Stimulated activated CD8-positive, alpha-beta memory T cell treated with anti-CD3 and anti-CD28 coated beads, Interleukin-2, amount 100 ng/mL, for 48 hours (primary cell): ENCODE measurements around the gene SFSWAP.
"Not testable (repeated sequence)": the region's sequence is repeated elsewhere in the genome, so short reads cannot be mapped to it uniquely, and the experiment has no call there.

Experiments used
- DNase-seq, 2 donors: peaks; one replicate each; pipeline ENCODE4 v3.0.0-alpha.2; 2020; ENCODE audit warnings: low read depth in 2 of 2

Gene SFSWAP

DNA sequence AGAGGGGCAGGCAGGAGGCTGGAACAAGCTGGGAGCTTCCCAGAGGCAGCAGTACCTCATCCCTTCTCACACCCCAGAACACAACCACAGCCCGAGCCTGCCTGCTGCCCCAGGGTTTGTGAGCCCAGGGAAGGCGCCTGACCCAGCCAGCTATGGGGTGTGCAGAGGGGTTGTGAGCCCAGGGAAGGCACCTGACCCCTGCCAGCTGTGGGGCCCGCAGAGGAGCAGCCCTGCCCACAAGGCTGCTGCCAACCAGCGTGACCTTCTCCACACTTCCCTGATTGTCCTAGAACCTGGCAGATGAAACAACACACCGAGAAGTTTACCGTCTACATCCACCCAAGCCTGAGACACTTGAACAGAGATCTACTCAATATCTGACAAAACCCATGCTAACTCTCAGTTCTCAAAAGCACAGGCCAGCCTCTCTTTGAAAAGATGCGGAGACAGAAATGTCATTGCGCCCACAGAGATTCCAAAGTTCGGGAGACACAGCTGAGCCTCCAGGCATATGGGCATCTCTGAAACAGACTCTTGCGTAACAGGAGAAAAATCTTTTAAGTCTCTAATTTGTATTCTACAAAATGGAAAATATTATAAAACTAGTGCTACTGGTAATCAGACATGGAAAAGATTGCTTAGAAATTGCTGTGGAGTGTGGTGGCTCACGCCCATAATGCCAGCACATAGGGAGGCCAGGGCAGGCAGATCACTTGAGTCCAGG is 47.3 kb downstream of the SFSWAP start:
- DNase-seq: no peak

DNA sequence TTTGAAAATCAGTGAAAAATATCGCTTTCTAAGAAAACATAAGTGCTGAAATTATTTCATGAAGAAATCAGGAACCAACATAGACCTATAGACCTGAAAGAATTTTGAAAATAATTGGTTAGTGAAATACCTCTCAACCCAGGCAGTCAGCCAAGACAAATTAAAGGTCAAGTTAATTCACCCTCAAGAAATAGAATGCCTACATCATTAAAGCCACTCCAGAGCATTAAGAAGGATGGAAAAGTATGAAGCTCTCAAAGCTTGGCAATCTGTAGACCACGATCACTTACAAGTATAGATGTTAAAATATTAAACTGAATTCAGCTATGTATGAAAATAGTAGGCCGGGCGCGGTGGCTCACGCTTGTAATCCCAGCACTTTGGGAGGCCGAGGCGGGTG is 48.3 kb downstream of the SFSWAP start:
- DNase-seq: no peak

DNA sequence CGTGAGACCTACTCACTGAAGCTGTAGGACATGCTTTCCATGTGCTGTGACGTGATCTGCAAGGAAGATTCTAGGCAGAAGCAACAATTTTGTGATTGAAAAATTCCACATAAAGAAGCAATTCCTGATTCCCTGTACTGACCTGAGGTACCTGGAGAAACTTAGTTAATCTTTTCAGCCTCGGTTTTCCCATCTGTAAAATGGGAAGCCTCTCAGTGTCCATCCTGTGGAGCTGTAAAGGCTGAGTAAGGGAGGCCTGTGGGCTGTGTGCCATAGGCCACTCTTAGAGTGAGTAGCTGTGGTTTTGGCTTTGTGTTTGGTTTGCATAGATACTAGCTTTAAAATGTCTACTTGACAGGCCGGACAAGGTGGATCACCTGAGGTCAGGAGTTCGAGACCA is 50.7 kb downstream of the SFSWAP start:
- no peak for DNase-seq

DNA sequence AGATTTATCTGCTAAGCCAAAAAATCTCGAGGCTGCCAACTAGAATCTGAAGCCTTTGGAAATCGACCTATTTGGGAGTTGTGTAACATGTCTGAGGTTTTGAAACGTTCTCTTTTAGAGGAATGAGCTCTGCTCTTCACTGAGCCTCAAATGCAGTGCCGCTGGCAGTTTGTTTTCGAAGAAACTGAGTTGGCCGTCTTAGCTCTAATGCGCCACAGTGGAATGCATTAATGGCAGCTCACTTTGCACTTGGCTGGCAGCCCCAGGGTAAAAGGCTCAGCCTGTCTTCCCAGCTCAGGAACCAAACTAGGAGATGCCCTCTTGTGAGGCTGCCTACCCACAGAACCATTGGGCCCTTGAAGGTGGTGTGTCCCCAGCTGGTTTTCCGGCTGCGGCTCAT is 53.8 kb downstream of the SFSWAP start:
- no peak for DNase-seq

DNA sequence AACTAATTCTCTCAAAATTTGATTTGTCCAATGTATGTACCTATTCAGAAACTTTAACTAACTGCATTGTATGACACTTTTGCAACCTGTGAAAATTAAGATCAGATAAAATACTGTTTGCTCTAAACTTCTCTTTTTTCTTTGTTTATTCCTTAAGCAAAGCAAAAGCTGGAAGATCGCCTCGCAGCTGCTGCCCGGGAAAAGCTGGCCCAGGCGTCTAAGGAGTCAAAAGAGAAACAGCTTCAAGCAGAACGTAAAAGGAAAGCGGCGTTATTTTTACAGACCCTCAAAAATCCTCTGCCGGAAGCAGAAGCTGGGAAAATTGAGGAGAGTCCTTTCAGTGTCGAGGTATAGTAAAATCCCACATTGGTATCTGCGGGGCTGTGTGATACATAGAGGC is 55.1 kb downstream of the SFSWAP start:
- DNase-seq: no peak

DNA sequence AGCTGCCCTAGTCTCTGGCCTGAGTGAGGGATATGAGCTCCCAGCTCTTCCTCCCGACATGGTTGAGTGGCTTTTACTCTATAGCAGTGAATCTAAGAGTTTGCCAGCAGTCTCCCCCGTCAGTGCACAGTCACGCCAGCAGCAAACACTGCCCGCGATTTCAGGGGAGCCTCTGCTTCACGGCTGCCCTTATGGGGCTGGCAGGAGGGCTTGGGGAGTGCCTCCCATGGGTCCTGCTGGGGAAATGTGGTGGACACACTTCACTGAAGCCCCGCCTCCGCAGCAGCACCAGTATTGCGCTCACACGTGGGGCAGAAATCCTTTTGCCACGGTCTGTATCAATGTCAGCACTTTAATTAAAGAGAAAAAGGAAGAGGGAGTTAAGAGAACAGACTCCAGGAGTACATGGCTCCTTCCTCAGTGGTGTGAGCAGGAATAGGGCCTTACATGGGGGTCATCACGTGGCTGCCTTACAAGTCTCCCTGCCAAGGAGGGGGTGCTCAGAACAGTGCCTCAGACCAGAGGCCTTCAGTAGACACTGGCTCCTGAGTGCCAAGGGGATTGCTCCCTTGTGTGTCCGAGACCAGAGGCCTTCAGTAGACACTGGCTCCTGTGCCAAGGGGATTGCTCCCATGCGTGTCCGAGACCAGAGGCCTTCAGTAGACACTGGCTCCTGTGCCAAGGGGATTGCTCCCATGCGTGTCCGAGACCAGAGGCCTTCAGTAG is 55.7 kb downstream of the SFSWAP start:
- DNase-seq: no peak

DNA sequence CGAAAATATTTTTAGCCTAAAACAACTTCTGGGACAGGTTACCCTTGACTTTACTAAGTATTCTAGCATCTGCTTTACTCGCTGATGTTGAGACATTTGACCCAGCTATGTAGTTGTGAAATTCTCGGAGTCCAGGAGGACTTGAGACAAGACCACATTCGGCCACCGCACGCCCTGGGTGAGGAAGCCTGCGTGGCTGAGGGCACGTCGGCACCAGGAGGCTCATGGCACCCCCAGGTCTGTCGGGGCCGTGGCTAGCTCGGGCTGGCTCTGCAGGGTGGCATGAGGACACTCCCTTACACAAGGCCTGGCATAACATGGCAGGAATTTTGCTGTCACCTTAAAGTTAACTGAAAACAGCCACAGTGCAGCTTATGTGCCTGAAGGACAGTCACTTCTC is 59.2 kb downstream of the SFSWAP start:
- no peak for DNase-seq

DNA sequence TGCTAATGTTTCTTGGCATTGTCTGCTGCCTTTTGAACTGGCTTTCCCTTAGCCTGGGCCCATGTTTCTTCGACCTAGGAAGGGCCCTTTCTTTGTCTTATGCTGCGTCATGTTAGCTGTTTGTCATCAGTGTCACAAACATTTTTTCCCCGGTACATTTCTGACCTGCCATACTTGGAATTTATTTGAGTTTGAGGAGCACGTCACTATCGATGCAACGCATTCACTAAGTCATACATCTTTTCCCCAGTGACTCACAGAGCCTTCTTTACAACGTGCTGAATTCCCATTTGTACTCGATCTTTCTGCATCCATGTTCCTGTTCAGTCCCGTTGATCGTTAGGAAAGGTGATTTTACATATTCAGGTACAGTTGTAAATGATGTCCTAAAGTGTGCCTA is 61.1 kb downstream of the SFSWAP start:
- DNase-seq: no peak

DNA sequence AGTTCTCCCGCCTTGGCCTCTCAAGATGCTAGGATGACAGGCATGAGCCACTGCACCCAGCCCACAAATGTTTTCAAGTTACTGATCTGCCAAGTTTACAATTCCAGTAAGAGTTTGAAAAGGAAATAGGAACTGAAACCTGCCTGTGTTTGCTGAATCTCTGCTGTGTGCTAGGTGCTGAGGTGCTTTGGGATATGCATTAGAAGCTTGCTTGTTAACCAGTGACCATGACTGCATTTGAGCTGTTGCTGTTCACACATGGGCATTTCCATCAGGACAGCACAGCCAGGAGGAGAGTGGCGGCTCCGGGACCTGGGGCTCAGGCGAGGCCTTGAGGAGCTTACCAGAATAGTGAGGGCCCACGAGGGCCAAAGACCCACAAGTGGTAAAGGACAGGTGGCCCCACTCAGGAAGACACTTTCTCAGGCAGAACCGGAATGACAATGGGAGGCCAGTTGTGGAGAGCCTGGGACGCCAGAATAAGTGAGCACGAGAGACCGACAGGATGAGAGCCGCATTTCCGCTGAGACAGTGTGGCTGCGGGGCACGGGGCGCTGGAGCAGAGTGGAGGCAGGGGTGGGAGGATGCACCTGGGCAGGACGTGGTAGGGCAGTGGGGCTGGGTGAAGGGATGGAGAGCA is 62.8 kb downstream of the SFSWAP start:
- DNase-seq: no peak

DNA sequence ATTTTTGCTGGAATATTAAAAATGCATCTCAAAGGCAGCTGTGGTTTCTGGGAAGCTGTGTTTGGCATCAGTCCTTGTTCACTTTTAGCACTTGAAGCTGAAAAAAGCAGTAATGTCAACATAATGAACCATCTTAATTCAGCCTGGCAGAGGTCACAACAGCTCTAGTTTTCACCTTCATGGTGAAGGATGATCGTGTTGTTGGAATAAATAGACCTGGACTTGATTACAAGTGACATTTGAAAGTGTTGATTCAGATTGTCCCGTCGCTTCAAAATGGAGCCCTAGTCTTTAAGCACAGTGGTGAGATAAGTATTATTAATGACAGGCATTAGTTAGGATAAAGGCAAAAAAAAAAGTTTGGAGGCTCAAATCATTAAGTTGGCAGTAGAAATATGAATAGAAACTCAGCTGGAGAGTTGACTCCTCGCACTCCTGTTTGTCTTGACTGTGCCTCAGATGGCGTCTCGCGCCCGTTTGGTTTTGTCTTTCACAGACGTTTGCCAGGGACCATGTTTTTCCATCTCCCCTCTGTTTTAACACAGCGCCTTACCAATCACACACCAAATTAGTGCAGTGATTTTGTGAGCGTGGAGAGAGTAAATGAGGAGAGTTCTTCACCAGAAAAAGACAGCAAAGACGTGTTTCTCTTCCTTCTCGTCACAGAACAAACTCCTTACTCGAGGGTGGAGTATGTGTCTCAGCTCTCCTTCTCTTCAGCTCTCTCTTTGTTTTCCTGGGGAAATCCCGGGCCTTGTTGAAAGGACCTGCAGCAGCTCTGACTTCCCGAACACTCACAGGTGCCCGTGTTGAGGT is 63.9 kb downstream of the SFSWAP start:
- no peak for DNase-seq

DNA sequence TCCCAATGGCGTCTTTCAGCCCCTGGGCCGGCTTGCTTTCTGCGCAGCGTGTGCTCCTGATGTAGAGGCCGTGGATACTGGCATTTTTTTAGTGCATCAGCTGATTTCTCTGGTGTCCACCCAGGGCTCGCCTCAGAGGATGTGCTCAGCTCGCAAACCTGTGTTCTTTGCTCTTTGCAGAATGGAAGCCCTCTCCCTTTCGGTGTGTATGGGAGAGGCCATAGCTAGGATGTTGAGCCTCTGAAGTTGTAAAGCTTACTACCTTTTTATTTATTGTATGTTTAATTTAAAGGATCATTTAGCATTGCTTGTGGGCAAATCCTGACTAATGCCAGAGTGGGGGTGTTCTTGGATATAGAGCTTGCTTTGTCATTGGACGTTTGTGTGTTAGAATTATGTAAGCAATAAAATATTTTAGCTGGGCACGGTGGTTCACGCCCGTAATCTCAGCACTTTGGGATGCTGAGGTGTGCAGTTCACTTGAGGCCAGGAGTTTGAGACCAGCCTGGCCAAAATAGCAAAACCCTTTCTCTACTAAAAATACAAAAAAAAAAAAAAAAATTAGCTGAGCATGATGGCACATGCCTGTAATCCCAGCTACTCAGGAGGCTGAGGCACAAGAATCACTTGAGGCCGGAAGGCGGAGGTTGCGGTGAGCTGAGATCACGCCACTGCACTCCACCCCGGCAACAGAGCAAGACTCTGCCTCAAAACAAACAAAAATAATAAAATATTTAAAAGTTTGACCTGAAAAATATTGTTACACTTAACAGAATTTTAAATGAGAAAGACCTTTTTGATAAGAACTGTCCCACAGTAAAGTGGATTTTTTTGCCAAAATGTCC is 64.7 kb downstream of the SFSWAP start:
- no peak for DNase-seq

DNA sequence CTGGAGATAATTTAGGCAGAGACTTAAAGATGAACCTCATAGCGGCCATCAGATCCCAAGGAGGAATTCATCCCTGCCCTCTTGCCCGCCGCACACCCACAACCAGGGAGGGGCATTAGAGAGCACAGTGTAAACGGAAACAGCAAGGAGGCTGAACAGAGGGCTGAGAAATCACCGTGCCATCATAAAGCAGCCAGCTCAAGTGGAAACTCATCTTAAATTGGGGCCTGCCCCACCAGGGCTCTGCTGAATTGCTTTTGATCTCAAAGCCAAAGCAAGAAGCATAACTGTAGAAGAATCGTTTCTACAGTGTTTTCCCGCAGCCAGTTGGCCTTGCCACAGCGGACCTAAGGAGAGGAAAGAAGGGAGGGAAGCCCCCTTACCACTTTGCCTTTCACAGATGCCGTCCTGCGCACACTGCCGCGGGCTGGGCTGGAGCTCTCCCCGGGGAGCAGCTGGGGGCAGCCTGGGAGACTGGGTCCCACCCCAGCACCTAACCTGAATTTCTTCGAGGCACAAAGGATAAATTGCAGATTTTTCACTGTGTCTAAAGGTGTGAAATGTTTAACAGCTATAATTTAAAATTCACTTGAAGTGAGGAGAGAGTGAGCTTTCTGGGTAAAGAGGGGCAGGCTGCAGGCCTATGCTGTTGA is 65.5 kb downstream of the SFSWAP start:
- DNase-seq: no peak

DNA sequence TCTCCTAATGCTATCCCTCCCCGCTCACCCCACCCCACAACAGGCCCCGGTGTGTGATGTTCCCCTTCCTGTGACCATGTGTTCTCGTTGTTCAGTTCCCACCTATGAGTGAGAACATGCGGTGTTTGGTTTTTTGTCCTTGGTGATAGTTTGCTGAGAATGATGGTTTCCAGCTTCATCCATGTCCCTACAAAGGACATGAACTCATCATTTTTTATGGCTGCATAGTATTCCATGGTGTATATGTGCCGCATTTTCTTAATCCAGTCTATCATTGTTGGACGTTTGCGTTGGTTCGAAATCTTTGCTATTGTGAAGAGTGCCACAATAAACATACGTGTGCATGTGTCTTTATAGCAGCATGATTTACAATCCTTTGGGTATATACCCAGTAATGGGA is 66.4 kb downstream of the SFSWAP start:
- DNase-seq: not testable (repeated sequence)

DNA sequence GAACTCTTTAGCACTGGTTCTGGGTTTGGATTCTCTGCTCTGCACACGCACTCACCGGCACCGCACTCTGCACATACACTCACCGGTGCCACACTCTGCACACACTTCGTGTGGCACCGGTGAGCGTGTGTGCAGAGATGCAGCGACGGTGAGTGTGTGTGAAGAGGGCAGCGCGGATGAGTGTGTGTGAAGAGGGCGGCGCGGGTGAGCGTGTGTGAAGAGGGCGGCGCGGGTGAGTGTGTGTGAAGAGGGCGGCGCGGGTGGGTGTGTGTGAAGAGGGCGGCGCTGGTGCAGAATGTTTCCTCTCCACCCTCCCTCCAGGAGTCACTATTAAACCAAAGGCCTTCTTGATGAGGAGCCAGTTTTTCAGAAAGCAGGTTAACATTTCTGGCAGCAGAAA is 68.1 kb downstream of the SFSWAP start:
- no peak for DNase-seq

DNA sequence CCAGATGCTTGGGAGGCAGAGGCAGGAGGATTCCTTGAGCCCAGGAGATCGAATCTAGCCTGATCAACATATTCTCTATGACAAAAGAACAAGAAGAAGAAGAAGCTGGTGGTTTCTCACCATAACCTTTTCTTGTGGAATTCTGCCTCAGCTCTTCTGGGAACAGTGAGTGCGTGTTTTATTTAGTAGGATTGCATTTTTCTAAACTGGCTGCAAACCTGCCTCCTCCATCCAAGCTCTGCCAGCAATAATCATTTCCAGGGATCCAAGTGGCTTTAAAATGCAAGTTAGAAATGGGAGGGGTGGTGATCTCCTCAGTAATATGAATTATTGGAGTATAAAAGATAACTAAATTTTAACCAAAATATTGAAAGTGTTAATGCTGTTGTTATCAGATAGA is 71.2 kb downstream of the SFSWAP start:
- no peak for DNase-seq

DNA sequence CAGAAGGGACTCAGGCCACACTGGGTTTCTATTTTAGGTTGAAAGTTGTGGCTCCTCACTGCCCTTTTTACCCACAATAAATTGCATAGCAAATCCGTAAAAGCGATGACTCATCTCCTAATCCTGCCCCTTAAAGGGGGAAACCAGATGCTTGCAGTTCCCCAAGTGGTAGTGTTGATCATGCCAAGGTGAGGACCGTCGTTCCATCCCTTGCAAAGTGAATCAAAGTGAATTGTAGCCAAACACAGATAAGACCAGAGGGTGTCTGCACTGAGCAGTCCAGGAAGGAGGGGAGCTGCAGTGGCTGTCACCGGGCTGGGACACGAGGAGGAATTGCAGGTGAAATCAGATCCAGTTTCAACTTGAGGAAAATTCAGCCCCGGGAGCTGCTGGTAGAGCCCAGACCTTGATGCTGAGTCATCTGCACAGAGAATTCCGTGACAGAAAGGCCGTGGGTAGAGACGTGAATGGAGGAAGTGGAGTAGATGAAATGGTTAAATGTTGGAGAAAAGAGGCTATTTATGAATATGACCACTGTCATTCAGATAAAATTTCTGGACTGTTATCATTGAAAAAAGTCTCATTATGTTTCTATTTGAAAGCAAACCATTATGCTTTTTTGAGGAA is 73.1 kb downstream of the SFSWAP start:
- DNase-seq: no peak

DNA sequence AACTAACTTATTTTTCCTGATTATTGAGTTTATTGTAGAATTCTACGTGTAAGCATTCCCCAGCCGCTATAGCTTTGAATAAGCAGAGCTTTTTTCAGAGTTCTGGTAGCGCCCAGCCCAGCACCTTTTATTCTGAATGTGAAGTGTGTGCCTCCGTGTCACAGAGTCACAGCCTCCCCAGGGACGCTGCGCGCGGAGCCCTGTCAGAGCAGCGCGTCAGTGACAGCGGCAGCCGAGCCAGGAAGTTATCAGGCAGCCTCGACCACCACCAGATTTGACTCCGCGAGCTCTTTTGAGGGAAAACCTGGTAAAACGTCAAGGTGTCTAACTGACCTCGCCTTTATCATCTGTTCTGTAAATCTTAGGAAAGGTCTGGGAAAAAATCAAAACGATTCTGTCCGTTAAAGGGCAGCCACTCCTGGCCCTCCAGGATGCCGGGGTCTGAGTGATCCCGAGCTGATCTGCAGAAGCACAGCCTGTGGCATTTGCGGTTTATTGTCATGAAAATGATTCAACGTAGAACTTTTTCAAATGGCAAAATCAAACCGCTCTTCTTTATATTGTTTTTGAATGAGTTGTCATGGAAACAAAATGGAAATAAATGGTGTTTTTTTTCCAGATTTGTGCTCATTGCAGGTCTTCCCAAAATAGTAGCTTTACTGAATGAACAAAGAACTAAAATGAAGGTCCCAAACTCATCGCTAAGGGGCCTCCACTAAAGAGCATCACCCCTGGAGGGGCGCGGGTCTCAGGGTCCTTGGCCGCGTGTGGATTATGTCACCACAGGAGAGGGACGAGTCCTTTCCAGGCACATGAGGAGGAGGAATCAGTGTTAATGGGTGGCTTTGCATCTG is 74.2 kb downstream of the SFSWAP start:
- DNase-seq: no peak

DNA sequence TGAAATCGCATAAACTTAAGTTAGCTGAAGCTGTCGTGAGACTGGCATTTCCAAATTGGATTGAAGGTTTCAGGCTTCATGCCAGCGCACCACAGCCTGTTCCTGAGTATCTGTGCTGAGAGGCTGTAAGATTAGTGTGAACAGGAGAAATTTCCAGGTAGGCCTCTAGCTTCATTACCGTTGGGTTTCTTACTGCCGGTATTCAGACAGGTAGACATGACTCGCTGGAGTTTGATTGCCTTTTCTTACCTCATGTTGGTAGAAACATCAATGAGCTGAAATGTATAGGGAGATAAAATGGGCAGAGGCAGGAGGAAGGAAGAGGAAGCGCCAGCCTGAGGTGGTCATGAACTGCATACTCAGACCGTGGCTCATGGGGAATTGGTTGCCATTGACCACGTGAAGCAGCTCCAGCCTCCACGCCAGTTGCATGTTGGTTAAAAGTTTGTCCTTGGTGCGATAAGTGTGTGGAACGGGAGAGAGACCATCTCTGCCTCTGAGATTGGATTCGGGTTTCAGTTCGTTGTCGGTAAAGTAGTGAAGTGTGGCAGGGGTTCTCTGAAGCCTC is 75.0 kb downstream of the SFSWAP start:
- DNase-seq: no peak

DNA sequence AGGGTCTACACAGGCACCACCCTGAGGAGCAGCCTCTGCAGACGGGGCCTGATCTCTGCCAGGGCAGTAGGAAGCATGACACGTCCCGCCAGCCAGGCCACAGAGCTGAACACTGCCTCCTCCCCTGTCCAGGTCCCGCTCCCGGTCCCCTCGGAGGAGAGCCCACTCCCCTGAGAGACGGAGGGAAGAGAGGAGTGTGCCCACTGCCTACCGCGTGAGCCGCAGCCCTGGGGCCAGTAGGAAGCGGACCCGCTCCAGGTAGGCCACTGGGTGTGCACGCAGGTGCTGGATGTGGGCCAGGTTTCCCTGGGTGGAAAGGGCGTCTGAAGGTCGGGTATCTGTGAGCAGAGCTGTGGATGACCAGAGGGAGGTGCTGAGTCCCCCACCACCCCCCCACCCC is 75.4 kb downstream of the SFSWAP start:
- no peak for DNase-seq
